Erythroblast (primary cell): ENCODE measurements around the gene CRACDL.

Experiments
- GATA1 ChIP-seq: IDR thresholded peaks from 2 replicates; pipeline ENCODE4 v1.6.1; 2011; ENCODE audit warnings: low read depth, mild to moderate bottlenecking, control low read depth, low read length, moderate library complexity
- POLR2A ChIP-seq: IDR thresholded peaks from 2 replicates; pipeline ENCODE4 v1.6.1; 2011; ENCODE audit warnings: mild to moderate bottlenecking, low read length

DNA sequence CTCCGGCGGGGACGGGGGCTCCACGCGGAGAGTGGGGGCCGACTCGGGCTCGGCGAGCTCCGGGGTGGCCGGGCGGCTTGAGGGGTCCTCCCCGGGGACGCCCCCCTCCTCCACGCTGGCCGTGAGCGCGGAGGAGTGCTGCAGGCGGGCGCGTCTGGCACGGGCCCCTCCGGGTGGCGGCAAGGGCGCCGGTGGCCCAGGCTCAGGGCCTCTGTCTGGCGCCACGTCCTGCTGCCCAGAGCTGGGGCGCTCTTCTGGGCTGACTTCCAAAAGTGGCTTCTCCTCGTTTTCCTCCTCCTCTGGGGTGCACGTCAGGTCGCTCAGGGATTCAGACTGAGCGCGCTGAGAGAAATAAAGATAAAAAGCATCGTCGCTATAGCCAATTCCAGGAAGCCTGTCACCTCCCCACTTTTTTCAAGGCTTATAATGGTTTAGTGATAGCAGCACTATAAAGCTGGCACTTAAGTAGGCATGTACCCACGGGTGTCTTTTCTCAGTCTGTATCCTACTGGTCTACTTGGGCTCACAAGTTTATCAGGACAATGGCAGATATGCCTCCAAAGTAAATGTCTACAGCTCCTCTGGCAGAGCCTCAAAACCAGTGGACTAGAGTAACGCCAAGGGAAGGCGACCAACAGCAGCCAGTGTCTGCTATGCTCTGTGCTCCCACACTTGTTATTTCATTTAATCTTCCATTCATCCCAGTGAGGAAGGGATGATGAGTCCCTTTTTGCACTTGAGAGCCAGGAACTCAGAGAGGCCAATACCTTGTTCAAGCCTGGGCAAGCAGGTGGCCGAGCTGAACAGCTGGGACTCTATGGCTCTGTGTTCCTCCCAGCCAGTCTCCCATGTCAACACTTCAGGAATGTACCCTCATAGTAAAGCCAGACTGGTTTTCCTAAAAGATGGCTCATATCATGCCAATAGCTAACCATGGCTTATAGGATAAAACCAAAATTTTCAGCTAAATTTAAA is 112.5 kb downstream of the CRACDL start:
- TF ChIP-seq POLR2A (no peak), GATA1 (no peak)
